CD4-positive, alpha-beta T cell treated with Interferon gamma for 1 hour (primary cell): Measurements from ENCODE around the gene LOXHD1.

Experiments used
- DNase-seq: peaks from one replicate; pipeline ENCODE4 v3.0.0-alpha.2; 2020

Gene LOXHD1

GRCh38 chr18:46474487-46475389 is 182.3 kb downstream of the LOXHD1 start:
- no peak for DNase-seq

DNA sequence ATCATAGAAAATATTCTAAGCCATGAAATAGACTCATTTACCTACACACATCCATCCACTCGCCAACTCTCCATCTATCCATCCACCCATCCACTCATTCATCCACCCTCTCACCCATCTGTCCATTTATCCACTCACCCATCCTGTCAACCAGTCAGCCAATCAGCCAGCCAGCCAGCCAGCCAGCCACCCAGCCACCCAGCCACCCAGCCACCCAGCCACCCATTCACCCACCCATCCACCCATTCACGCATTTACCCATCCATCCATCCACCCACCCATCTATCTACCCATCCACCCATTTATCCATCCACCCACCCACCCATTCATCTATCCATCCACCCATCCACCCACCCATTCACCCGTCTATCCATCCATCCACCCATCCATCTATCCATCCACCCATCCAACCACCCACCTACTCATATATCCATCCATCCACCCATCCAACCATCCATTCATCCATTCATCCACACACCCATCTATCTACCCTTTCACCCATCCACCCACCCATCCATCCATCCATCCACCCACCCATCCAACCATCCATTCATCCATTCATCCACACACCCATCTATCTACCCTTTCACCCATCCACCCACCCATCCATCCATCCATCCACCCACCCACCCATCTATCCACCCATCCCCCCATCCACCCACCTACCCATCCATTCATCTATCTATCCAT is 185.1 kb downstream of the LOXHD1 start:
- DNase-seq: no peak

DNA sequence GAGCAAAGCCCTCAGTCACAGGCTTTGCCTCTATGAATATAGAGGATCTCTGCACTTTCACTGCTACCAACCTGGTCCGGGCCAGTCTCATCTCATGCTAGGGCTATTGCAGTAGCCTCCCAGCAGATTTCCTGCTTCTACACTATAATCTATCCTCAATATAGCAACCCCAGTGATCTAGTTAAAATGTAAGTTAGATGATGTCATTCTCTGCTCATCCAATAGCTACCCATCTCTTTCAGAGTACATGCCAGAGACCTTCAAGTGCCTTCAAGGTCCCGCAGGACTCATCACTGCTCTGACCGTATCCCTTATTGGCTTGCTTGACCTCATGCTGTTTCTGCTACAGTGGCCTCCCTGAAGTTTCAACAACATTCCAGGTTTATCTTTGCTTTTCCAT is 186.3 kb downstream of the LOXHD1 start:
- no peak for DNase-seq

DNA sequence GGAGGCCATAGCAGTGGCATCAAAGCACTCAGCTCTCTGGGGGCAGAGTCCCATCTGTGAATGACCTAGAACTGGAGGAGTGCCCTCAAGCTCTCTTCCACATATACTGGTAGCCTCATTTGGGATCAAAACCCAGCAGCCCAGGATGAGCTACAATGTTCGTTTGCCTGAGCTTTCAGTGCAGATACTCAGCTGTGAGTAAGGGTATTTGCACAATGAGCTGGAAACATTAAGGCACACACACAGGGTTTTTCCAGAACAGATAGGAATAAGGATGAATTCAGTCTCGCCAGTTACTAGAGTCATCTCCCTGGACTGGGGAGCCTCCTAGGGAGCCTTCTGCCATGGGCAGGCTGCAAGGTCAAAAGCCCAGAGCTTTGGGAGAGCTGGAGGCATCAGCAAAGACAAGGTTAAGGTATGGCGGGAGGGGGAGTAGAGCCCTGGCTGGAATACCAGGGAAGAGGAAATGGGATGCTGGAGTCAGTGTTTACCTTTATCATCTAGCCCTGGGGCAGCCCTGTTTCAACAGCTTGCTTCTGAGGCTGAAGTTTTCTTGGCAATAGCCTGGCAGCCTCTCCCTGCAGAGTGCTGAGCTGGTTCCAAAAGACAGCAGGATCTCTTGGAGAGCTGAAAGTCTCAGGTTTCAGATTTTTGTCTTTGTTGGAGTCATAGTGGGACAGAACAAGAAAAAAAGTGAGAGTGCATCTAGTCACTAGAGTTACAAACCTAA is 187.7 kb downstream of the LOXHD1 start:
- DNase-seq: no peak

DNA sequence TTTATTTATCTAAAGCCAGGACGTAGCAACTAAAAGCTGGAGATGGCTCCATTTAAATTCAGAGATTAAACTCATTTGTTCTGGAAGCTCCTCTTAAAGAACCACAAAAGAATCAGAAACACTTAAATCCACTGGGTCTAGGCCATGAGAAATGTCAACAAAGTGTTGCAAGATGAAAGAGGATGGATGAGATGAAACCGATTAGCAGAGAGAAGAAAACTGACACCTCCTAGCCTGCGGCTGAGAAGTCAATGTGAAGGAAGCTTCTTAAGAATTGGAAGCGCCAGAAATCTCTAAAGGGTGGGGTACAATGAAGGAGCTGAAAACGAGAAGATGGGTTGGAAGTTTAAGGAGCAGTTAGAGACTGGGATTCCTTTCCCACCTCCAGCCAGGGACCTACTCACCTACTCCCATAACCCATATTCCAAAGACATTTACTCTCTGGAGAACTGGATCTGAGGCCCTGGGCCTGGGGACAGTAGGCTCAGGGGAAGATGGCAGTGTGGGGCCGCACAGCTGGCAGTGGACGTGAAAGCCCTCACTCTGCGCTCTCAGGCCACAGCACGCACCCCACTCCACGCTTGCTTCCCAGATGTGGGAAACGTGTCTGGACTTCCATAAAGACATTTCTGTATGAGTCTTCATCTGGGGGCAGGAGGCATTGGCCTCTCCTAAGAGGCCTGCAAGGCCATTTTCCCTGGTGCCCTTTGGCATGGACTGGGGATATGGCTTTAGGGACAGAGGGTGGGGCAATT is 188.4 kb downstream of the LOXHD1 start:
- DNase-seq: no peak

DNA sequence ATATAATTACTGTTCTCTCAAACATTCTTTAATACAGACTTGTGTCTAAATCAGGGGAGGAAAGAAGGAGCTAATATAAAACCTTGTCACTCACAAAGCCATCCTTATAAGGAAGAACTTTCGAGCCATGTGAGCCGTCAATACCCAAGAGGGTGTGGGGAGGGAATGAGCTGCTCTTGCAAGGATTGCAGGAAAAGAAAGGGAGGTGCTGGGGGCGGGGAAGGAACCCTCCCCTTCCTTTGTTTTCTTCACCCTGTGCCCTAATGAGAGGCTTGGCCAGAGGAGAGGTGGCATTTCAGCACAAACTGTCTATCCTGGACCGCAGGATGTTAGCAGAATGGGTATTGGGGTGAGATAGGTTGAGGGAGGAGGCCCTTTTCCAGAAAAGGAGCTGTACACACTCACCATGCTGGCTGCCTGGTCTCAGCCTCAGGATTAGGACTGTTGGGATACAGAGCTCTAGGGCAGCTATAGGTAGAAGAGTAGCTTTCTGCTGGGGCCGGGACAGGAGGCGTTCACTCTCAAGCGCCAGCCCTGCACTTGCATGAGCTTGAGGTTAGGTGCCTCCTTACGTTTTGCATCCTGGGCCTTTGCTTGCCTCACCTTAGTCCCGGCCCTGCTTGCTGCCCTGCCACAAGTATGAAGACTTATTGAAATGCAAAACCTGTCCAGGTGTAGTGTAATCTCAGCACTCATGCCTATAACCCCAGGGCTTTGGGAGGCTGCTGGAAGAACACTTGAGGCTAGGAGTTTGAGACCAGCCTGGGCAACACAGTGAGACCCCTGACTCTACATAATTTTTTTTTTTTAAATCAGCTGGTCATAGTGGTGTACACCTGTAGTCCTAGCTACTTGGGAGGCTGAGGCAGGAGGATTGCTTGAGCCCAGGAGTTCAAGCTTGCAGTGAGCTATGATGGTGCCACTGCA is 190.5 kb downstream of the LOXHD1 start:
- DNase-seq: no peak

- no peak for DNase-seq
Observed at GRCh38 chr18:46464926-46465655, 191.9 kb downstream of the LOXHD1 start.

GRCh38 chr18:46462523-46462922 is 194.5 kb downstream of the LOXHD1 start:
- no peak for DNase-seq

GRCh38 chr18:46461993-46462392 is 195.0 kb downstream of the LOXHD1 start:
- no peak for DNase-seq

DNA sequence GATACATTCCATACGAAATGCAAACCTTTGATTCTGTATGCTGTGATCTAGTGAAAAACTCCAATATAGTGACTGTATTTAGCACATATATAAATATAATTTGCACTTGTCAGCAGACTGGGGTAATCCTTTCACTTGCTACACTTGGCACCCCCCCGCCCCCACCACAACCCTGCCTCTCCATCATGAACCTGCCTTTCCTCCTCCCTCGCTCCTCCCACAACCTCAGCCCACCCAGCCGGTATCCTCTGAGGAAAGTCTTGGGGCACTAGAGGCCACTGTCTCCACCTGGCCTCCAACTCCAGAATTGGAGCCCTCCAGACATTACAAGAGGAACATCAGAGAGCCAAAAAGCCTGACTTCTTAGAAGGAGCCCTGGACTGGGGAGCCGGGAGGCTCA is 196.3 kb downstream of the LOXHD1 start:
- no peak for DNase-seq

- DNase-seq: no peak
Observed at GRCh38 chr18:46459789-46460455, 197.1 kb downstream of the LOXHD1 start.

DNA sequence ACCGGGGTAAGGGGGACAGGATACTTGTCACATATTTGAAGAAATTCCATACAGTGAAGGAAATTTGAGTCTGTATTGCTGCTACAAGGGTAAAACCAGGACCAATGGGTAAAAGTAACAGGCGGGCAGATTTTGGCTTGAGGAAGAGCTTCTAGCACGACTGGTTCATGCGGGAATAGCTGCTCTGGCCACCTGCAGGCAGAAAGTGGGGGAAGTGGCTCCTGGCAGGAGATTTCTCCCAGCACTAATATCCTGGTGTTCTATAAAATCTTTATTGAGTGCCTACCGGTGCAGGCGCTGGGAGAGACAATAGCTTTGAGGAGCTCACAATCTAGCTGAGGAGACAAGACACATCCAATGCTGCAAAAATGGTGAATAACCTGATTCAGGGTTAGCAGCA is 198.5 kb downstream of the LOXHD1 start:
- no peak for DNase-seq

GRCh38 chr18:46456691-46457090 is 200.3 kb downstream of the LOXHD1 start:
- no peak for DNase-seq

DNA sequence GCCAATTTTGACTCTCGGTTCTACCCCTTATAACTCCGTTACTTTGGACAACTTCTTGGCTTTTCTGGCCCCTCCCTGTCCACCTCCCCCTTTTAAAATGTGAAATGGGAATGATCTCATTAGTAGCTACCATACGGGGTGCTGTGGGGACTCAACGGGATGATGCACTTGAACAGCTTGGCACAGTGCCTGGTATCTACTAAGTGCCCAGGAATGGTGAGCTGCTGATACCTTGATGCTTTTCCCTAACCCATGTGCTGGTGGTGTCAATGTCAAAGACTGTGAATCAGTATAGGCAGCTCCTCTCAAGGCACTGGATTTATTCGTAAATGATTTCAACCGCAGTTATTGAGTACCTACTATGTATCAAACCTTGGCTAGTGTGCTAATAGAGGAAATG is 204.2 kb downstream of the LOXHD1 start:
- no peak for DNase-seq

- no peak for DNase-seq
Observed at GRCh38 chr18:46449499-46449898, 207.5 kb downstream of the LOXHD1 start.

DNA sequence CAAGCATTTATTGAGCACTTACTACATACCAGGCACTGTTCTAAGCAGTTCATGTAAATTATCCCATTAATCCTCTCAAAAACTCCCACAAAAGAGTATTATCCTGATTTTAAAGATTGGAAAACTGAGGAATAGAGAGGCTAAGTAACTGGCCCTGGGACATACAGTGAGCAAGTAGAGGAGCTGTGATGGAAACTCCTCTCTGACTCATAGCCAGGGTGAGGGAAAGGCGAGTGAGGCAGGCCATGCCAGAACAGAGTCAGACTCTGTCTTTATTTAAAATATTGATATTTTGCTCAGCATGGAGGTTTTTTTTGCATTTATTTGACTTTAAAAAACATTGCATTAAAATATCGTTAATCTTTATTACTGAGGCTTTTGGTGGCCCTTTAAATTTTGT is 208.0 kb downstream of the LOXHD1 start:
- DNase-seq: no peak

DNA sequence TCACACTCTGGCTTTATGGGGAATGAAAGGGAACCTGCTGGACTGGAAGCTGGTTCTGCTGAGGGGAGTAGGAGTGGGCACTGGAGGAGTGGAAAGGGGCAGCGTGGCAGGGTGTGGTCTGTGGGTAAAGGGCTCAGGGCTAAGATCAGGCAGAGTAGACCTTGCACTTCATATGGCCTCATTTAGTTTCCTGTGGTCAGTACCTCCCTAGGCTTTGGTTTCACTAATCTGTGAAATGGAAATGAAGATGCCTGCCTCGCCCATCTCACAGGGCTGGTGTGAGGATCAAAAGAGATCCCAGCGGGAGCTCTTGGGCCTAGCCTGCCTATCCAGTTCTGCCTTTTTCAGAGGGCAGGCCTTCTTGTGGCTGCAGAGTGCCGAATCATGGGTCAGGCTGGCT is 208.7 kb downstream of the LOXHD1 start:
- DNase-seq: no peak

DNA sequence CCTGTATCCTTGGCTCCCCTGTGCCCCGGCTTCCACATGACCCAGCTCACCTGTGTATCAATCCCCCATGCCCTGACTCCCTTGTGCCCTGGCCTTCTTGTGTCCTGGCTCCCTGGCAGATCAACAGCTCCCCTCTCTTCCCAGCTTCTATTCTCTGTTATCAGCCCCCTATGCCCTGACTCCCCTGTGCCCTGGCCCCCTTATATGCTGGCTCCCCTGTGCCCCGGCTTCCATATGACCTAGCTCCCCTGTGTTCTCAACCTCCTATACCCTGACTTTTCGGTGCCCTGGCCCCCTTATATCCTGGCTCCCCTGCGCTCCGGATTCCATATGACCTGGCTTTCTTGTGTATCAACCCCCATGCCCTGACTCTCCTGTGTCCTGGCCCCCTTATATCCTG is 209.2 kb downstream of the LOXHD1 start:
- DNase-seq: no peak

DNA sequence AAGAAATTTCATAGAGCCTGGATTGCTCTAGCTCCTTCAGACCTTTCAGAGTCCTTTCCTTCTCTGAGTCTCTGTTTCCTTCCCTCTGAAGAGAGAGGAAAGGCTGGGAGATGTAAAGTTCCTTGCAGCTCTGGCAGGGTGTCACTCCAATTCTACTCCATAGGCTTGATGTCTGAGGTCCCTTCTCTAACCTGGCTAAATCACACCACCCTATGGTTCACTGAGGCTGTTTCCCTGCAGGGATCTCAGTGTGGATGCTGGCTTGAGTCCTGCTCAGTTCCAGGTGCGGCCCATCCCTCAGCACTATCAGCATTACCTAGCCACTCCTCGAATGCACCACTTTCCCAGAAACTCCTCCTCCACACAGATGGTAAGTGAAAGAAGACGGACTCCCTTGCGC is 209.7 kb downstream of the LOXHD1 start:
- DNase-seq: no peak

GRCh38 chr18:46445522-46446313 is 211.3 kb downstream of the LOXHD1 start:
- no peak for DNase-seq
